GM12878 (cell line): ENCODE data around the gene SEC14L1. TPM values are rescaled to one million over a fixed set of nuclear protein-coding genes. Genes with fewer than 3 reads are reported as not detected.

ENCODE experiments used
- ATAC-seq: fragments of 200-7000 bp; cut with Tn5 transposase; 3 replicates; pipeline ENCODE4 v1.9.1; 2020; ENCODE audit warnings: mild to moderate bottlenecking, moderate library complexity
- BruUV-seq: library from RNA; stranded (reverse); fragments of 400-500 nt; replicated peaks from 2 replicates; lab custom pipeline; 2021; lab: Mats Ljungman, UMichigan
- CTCF ChIA-PET: fragments of 300-600 bp; sonication (Branson Sonifier 250); formaldehyde crosslinking; extraction: SDS; loops from one replicate; lab custom pipeline; 2021; ENCODE audit warnings: inconsistent platforms; lab: Yijun Ruan, JAX
- POLR2A ChIA-PET: fragments of 350-600 bp; formaldehyde crosslinking; extraction: SDS; loops from one replicate; lab custom pipeline; 2021; ENCODE audit warnings: inconsistent platforms; lab: Charles Lee
- RAD21 ChIA-PET: fragments of 300-600 bp; sonication (Branson Sonifier 250); formaldehyde crosslinking; loops from one replicate; lab custom pipeline; 2023; ENCODE audit warnings: antibody characterized with exemption; ENCODE audit not compliant: unreplicated experiment; lab: Charles Lee
- SMC1A ChIA-PET: fragments of 300-600 bp; sonication (Branson Sonifier 250); formaldehyde crosslinking; loops from one replicate; lab custom pipeline; 2023; ENCODE audit not compliant: unreplicated experiment, uncharacterized antibody; lab: Charles Lee
- DNase-seq: peaks from one replicate; pipeline ENCODE4 v3.0.0-alpha.2; 2011; ENCODE audit warnings: low read depth, low spot score
- FAIRE-seq: peaks from 3 replicates; lab custom pipeline; 2011; peaks lifted over from hg19 to GRCh38; lab: Jason Lieb, UNC
- H2AFZ ChIP-seq: 2 replicates; pipeline ENCODE4 v1.6.0; 2011; ENCODE audit warnings: low read depth, low read length, control low read depth; ENCODE audit not compliant: control insufficient read depth
- H3K27ac ChIP-seq: 2 replicates; pipeline ENCODE4 v1.5.1; 2011; ENCODE audit warnings: control low read depth; ENCODE audit not compliant: control insufficient read depth, insufficient read depth
- H3K27me3 ChIP-seq, 2 experiments: replicated peaks in 1 of 2; 2 replicates each; pipeline versions ENCODE4 v1.6.0 to v1.6.1; 2011; ENCODE audit warnings: low read length in 1 of 2; ENCODE audit not compliant: control insufficient read depth in 2 of 2, insufficient read depth in 2 of 2
- H3K36me3 ChIP-seq, 2 experiments: 2 replicates each; pipeline ENCODE4 v1.5.1; 2011; ENCODE audit warnings: low read length in 1 of 2; ENCODE audit not compliant: control insufficient read depth in 2 of 2, insufficient read depth in 2 of 2
- H3K4me1 ChIP-seq: 2 replicates; pipeline ENCODE4 v1.6.1; 2011; ENCODE audit warnings: mild to moderate bottlenecking, low read length, moderate library complexity, mixed read lengths; ENCODE audit not compliant: control insufficient read depth, insufficient read depth
- H3K4me2 ChIP-seq: 2 replicates; pipeline ENCODE4 v1.6.0; 2011; ENCODE audit warnings: control low read depth; ENCODE audit not compliant: control insufficient read depth, insufficient read depth
- H3K4me3 ChIP-seq: fragments of 200-600 bp; sonication (generic); 2 replicates; pipeline ENCODE4 v1.5.1; 2016
- H3K79me2 ChIP-seq: 2 replicates; pipeline ENCODE4 v1.6.0; 2011; ENCODE audit warnings: low read length; ENCODE audit not compliant: control insufficient read depth, insufficient read depth
- H3K9ac ChIP-seq: 2 replicates; pipeline ENCODE4 v1.8.0; 2011; ENCODE audit warnings: low read length, control low read depth, mixed read lengths; ENCODE audit not compliant: control insufficient read depth, insufficient read depth
- H3K9me3 ChIP-seq: replicated peaks from 3 replicates; pipeline ENCODE4 v1.5.1; 2011; ENCODE audit warnings: mild to moderate bottlenecking, low read length; ENCODE audit not compliant: control insufficient read depth, insufficient read depth
- H4K20me1 ChIP-seq: 2 replicates; pipeline ENCODE4 v1.6.0; 2011; ENCODE audit not compliant: control insufficient read depth, insufficient read depth
- BCLAF1 ChIP-seq: fragments of 450-650 bp; IDR thresholded peaks from 2 replicates; pipeline ENCODE4 v1.6.1; 2017; ENCODE audit warnings: antibody characterized with exemption, mild to moderate bottlenecking, moderate library complexity
- E2F8 ChIP-seq: fragments of 450-650 bp; IDR thresholded peaks from 2 replicates; pipeline ENCODE4 v1.6.1; 2018; ENCODE audit warnings: mild to moderate bottlenecking, low read depth, moderate library complexity; ENCODE audit not compliant: partially characterized antibody
- HDGF ChIP-seq: fragments of 450-650 bp; IDR thresholded peaks from 2 replicates; pipeline ENCODE4 v1.6.1; 2016; ENCODE audit warnings: antibody characterized with exemption
- JUNB ChIP-seq: IDR thresholded peaks from 2 replicates; pipeline ENCODE4 v1.6.1; 2016; ENCODE audit warnings: antibody characterized with exemption, mild to moderate bottlenecking
- MAX ChIP-seq: IDR thresholded peaks from 2 replicates; pipeline ENCODE4 v1.6.1; 2012; ENCODE audit warnings: low read depth, low read length, improper control_type of control experiment
- NR2C2 ChIP-seq: IDR thresholded peaks from 2 replicates; pipeline ENCODE4 v1.6.1; 2011; ENCODE audit warnings: borderline replicate concordance, low read depth; ENCODE audit not compliant: control insufficient read depth, insufficient read length
- PKNOX1 ChIP-seq: fragments of 450-650 bp; IDR thresholded peaks from 2 replicates; pipeline ENCODE4 v1.6.1; 2016; ENCODE audit warnings: mild to moderate bottlenecking
- POLR2A ChIP-seq: IDR thresholded peaks from 2 replicates; pipeline ENCODE4 v1.6.1; 2011; ENCODE audit warnings: low read depth, mild to moderate bottlenecking, low read length
- RAD51 ChIP-seq: fragments of 450-650 bp; IDR thresholded peaks from 2 replicates; pipeline ENCODE4 v1.6.1; 2016; ENCODE audit warnings: moderate library complexity, mild to moderate bottlenecking, inconsistent platforms
- SMC3 ChIP-seq: IDR thresholded peaks from 2 replicates; pipeline ENCODE4 v1.6.1; 2011; ENCODE audit warnings: low read length, improper control_type of control experiment, borderline replicate concordance
- SREBF1 ChIP-seq: IDR thresholded peaks from 2 replicates; pipeline ENCODE4 v1.6.1; 2012; ENCODE audit warnings: mild to moderate bottlenecking, low read length
- STAT1 ChIP-seq: fragments of 450-650 bp; conservative IDR thresholded peaks from 2 replicates; pipeline ENCODE4 v1.6.1; 2014; ENCODE audit warnings: antibody characterized with exemption, mild to moderate bottlenecking
- STAT3 ChIP-seq: IDR thresholded peaks from 2 replicates; pipeline ENCODE4 v1.6.1; 2011; ENCODE audit warnings: low read depth, low read length, improper control_type of control experiment
- TAF1 ChIP-seq: IDR thresholded peaks from 2 replicates; pipeline ENCODE4 v1.6.1; 2011; ENCODE audit warnings: mild to moderate bottlenecking, low read depth, low read length, borderline replicate concordance
- ZBED1 ChIP-seq: IDR thresholded peaks from 2 replicates; pipeline ENCODE4 v1.6.1; 2016; ENCODE audit warnings: borderline replicate concordance
- WGBS: methylation state at CpG from one replicate; pipeline ENCODE4 v1.1.6; 2016; ENCODE audit warnings: low lambda C conversion rate; ENCODE audit not compliant: insufficient replicate concordance, insufficient coverage; ENCODE audit errors: missing lambda C conversion rate; 5-methylcytosine and 5-hydroxymethylcytosine counted together
- in situ Hi-C: fragments of 300-500 bp; cut with MboI; formaldehyde crosslinking; loops from 9 replicates; pipeline ENCODE4 v1.14.3; 2018; ENCODE audit warnings: mixed read lengths
- intact Hi-C: fragments of 100-400 bp; cut with micrococcal nuclease; formaldehyde crosslinking; loops from one replicate; pipeline ENCODE4 v1.14.2; 2022; ENCODE audit not compliant: unreplicated experiment
- polyA plus RNA-seq, 11 experiments: library from polyadenylated mRNA; depleted of rRNA in 4 of 11; unstranded in 6 of 11; stranded (reverse) in 5 of 11; fragments of >200 nt; fragmentation: Nextera tagmentation in 4 of 11; fragmentation: Illumina TruSeq in 1 of 11; extraction: Ambion mirVana in 4 of 11; extraction: Trizol in 1 of 11; gene quantifications; 1 replicate in 1 of 11; 2 replicates in 10 of 11; pipeline versions ENCODE4 v1.2.1 to v1.2.3, GENCODE V29; 2011 to 2016; ENCODE audit warnings: inconsistent platforms in 2 of 11, missing spikeins in 2 of 11, low read depth in 1 of 11
- total RNA-seq, 4 experiments: library from RNA; depleted of rRNA in 3 of 4; stranded (reverse); fragments of >200 nt in 3 of 4; fragmentation: Illumina TruSeq in 1 of 4; extraction: Trizol in 1 of 4; gene quantifications; 2 replicates each; pipeline versions ENCODE4 v1.2.1 to v1.2.3, GENCODE V29; 2013 to 2021

SEC14L1 gene
- total and polyA plus RNA-seq, 10 of the 15 experiments (the other 5 are each of a cell fraction or from before 2014, with no cell fraction given) = 6.3 to 66.1 (median 33.5) TPM

- in situ Hi-C loops = no loop called here
- Histone ChIP-seq H3K9me3 (no peaks in the 10 kb centered on the region), H3K79me2 (no peaks in the 10 kb centered on the region), H3K4me1 (no peaks in the 10 kb centered on the region), H3K36me3 (no peaks in the 10 kb centered on the region), H4K20me1 (no peaks in the 10 kb centered on the region), H3K27me3 (no peaks in the 10 kb centered on the region; a peak in 2 of 4 replicates), H3K9ac (no peak overlapping the region), H3K4me2 (no peak overlapping the region), H2AFZ (no peak overlapping the region), H3K27ac (no peak overlapping the region), H3K4me3 (no peak overlapping the region)
- POLR2A ChIA-PET = no interaction called here
- FAIRE-seq = no peak
- RAD21 ChIA-PET = no interaction called here
- SMC1A ChIA-PET = no interaction called here
- 53% methylated on average over 22 of the region's 22 CpGs for WGBS
- ATAC-seq = no peak
- TF ChIP-seq E2F8 (no peak), HDGF (no peak), RAD51 (no peak), NR2C2 (no peak), BCLAF1 (no peak), ZBED1 (no peak), STAT3 (no peak), PKNOX1 (no peak), MAX (no peak), SREBF1 (no peak), TAF1 (no peak), JUNB (no peak), POLR2A (no peak), STAT1 (no peak), SMC3 (no peak)
- BruUV-seq = no TSS peak
- DNase-seq = no peak
- CTCF ChIA-PET = no interaction called here
- intact Hi-C loops = no loop called here
Measured at GRCh38 chr17:77264617-77265230, 124.0 kb downstream of the SEC14L1 start.
